Erythroblast (primary cell): Measurements from ENCODE around the gene RIOK2.

Experiments
- GATA1 ChIP-seq: IDR thresholded peaks from 2 replicates; pipeline ENCODE4 v1.6.1; 2011; ENCODE audit warnings: low read depth, mild to moderate bottlenecking, control low read depth, low read length, moderate library complexity
- POLR2A ChIP-seq: IDR thresholded peaks from 2 replicates; pipeline ENCODE4 v1.6.1; 2011; ENCODE audit warnings: mild to moderate bottlenecking, low read length

DNA sequence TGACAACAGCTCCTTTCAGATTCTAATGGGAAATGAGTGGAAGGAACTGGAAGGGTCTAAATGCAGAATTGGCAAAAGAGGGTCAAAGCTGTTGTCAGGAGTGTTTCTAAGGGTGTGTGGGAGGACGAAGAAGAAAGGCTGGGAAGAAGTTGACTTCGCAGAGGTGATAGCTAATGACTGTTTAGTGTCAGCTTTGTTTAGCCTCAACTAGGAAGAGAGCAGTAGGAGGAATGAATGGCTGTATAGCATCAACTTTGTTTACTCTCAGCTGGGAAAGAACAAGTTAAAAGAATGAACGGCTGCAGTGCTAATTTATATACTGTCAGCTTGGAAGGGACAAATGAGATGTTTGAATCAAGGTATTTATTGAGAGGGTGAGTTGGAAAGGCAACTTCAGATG, 34.8 kb downstream of the RIOK2 start:
- no peak for TF ChIP-seq POLR2A
- no peak for TF ChIP-seq GATA1
